HG02763 (cell line): ENCODE data around the gene PIK3IP1.

Source experiments
- ATAC-seq: cut with Tn5 transposase; IDR thresholded peaks from one replicate; pipeline ENCODE4 v1.9.1; 2021; ENCODE audit warnings: mild to moderate bottlenecking, moderate library complexity; ENCODE audit not compliant: unreplicated experiment

PIK3IP1 gene

GRCh38 chr22:31279821-31280505, 12.3 kb downstream of the PIK3IP1 start:
- ATAC-seq: no peak

DNA sequence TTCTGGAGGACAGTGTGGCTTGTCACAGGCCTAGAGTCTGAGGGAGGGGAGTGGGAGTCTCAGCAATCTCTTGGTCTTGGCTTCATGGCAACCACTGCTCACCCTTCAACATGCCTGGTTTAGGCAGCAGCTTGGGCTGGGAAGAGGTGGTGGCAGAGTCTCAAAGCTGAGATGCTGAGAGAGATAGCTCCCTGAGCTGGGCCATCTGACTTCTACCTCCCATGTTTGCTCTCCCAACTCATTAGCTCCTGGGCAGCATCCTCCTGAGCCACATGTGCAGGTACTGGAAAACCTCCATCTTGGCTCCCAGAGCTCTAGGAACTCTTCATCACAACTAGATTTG, 13.0 kb downstream of the PIK3IP1 start:
- ATAC-seq: no peak

DNA sequence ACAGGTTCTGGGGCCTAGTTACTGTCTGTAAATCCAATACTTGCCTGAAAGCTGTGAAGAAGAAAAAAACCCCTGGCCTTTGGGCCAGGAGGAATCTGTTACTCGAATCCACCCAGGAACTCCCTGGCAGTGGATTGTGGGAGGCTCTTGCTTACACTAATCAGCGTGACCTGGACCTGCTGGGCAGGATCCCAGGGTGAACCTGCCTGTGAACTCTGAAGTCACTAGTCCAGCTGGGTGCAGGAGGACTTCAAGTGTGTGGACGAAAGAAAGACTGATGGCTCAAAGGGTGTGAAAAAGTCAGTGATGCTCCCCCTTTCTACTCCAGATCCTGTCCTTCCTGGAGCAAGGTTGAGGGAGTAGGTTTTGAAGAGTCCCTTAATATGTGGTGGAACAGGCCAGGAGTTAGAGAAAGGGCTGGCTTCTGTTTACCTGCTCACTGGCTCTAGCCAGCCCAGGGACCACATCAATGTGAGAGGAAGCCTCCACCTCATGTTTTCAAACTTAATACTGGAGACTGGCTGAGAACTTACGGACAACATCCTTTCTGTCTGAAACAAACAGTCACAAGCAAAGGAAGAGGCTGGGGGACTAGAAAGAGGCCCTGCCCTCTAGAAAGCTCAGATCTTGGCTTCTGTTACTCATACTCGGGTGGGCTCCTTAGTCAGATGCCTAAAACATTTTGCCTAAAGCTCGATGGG, 13.5 kb downstream of the PIK3IP1 start:
- ATAC-seq: no peak

GRCh38 chr22:31278151-31278621, 14.1 kb downstream of the PIK3IP1 start:
- no peak for ATAC-seq

GRCh38 chr22:31277741-31278140, 14.5 kb downstream of the PIK3IP1 start:
- ATAC-seq: no peak

GRCh38 chr22:31276426-31277167, 15.7 kb downstream of the PIK3IP1 start:
- ATAC-seq: no peak

DNA sequence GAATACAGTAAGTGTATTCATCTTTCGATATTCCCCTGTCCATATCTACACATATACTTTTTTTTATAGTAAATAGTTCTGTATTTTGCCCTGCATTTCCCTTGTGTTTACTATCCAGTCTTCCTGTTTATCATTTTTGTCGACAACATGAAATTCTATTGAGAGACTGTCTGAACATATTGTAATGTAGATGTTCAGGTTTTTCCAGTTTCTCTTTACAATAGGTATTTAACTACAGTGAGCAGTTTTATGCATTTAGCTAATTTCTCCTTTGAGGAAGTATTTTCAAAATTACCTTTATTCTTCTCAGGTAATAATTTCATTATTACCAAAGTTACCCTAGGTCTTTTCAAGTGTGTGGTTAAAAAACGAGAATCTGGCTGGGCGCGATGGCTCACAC, 16.7 kb downstream of the PIK3IP1 start:
- no peak for ATAC-seq

DNA sequence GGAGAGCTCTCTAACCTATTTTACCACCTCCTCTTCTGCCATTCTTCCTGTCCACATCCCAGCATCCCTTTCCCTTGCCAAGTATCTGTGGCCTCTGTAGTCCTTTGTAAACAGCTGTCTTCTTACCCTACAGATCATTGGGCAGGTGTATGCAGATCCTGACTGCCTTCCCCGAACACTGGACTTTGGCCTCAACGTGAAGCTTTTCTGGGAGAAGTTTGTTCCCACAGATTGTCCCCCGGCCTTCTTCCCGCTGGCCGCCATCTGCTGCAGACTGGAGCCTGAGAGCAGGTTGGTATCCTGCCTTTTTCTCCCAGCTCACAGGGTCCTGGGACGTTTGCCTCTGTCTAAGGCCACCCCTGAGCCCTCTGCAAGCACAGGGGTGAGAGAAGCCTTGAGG, 17.3 kb downstream of the PIK3IP1 start:
- no peak for ATAC-seq

DNA sequence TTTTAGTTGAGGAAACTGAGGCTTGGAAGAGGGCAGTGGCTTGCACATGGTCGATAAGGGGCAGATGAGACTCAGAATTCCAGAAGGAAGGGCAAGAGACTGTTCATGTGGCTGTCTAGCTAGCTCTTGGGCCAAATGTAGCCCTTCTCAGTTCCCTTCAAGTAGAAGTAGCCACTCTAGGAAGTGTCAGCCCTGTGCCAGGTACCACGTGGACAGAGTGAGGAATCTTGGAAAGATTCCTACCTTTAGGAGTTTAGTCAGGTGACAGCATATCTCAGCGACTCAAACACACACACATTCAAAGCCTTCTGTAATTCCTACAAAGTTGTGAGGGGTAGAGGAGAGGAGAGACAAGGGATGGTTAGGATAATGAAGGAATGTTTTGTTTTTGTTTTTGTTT, 18.3 kb downstream of the PIK3IP1 start:
- no peak for ATAC-seq

GRCh38 chr22:31272522-31273446, 19.5 kb downstream of the PIK3IP1 start:
- ATAC-seq: no peak

GRCh38 chr22:31271485-31271884, 20.8 kb downstream of the PIK3IP1 start:
- no peak for ATAC-seq

- ATAC-seq: no peak
These were observed 21.3 kb downstream of the PIK3IP1 start for GRCh38 chr22:31271026-31271425.

DNA sequence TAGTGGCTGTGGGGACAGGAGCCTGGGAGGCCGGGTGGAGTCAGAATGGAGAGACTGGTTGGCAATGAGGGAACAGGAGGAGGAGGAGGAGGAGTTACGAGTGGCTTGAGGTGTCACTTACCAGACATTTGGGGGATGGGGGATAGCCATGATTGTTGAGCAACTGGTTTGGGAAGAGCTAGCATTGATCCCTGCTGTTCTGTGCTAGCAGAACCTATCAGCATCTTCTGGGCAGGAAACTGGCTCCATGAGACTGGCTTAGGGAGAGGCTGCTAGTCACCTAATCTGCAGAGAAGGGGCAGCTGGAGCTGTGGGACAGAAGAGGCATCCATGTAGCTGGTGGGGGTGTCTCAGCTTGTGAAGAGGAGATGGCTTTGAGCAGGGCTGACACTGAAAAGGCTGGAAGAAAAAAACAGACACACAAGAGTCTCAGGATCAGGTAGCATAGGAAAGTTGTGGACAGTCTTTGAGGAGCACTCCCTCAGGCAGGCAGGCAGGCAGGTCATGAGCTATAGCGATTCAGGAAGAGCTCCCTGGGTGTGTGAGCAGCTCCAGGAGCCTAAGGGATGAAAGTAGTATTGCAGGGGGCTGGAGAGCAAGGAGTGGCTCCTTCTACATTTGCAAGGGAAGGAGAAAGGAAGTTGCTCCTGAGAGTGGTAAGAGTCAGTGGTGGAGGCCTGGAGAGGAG, 22.3 kb downstream of the PIK3IP1 start:
- no peak for ATAC-seq

DNA sequence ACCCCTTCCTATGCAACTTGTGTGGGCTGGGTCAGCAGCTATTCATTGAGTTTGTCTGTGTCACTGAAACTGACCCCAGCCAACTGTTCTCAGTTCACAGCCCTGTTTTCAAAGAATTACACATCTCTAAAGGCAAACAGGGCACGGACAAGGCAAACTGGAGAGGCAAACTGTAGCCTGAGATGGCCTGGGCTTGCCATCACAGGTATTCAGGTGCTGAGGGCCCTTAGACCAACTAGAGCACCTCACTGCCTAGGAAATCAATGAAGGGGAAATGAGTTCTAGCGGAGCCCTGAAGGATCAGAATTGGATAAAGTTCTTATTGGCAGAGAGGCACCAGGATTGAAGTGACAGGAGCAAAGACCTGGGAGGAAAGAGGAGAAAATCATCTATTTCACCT, 24.0 kb downstream of the PIK3IP1 start:
- no peak for ATAC-seq

DNA sequence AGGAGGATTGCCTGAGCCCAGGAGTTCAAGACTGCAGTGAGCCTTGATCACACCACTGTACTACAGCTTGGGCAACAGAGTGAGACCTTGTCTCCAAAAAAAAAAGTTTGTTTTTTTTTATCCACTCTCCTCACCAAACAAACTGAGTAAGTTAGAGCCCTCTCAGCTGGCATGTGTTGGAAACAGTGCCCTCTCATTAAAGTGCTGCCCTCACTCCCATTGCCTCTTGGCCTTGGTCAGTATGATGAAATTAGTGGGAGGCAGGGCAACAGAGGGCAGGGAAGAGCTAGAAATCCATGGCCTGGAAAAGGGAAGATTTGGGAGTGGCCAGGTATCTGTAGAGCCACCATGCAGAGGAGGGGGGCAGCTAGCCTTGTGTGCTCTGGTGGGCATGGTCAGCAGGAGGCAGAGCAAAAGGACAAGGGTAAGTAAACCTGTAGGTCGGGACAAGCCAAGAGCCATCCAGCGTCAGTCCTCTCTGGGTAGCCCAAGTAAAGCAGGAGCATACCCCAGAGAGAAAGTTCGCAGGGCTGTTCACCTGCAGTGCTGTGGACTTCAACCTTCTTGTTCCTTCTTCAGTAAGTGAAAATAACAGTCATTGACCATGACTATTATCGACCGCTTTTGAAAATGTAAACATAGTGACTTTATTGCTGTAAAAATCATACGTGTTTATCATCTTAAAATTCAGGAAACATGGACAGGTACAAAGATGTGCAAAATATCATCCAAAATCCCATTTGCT, 28.2 kb downstream of the PIK3IP1 start:
- ATAC-seq: no peak

DNA sequence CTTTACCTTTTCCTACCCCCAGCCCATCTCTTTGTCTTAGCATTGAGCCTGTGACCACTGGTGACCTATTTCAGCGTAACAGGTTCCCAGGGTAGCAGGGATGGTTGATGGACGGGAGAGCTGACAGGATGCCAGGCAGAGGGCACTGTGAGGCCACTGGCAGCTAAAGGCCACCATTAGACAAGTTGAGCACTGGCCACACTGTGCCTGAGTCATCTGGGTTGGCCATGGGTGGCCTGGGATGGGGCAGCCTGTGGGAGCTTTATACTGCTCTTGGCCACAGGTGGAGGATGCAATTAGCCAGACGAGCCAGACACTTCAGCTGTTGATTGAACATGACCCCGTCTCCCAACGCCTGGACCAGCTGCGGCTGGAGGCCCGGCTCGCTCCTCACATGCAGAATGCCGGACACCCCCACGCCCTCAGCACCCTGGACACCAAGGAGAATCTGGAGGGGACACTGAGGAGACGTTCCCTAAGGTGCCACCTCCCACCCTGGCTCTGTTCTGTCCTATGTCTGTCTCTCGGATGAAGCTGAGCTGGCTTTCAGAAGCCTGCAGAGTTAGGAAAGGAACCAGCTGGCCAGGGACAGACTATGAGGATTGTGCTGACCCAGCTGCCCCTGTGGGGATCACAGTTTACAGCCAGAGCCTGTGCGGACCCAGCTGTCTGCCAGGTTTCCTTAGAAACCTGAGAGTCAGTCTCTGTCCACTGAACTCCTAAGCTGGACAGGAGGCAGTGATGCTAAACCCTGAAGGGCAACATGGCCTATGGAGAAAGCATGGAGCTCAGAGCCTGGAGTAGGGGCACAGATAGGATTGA, 29.8 kb downstream of the PIK3IP1 start:
- no peak for ATAC-seq

DNA sequence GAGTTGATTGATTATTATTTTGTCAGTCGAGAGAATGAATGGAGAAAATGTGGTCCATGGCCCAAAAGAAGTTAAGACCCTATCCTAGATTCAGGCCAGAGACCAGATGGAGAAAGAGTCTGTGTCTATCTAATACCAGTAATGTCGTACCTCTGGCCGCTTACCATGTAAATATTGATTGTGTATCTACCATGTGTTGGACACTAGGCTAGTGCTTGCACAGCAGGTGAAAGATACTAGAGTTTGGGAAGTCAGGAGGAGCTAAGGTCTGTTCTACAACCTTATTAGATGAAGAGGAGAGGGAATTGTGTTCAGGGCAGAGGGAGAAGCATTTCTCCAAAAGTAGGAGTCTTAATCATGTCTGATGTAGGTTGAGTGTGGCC, 31.8 kb downstream of the PIK3IP1 start:
- ATAC-seq: no peak

- no peak for ATAC-seq
These were observed 32.4 kb downstream of the PIK3IP1 start for GRCh38 chr22:31259798-31260473.
